Astrocyte (in vitro differentiated cells and primary cell): ENCODE measurements around the gene CLIP3.

ENCODE experiments used
- EZH2 ChIP-seq: IDR thresholded peaks from 2 replicates; pipeline ENCODE4 v1.6.1; 2012; ENCODE audit warnings: mild to moderate bottlenecking, low read length, inconsistent platforms; ENCODE audit not compliant: insufficient read depth
- TF ChIP-seq, protein P1 (sequence below): IDR thresholded peaks from 2 replicates; pipeline ENCODE4 v1.5.1; 2011; ENCODE audit warnings: low read depth, mild to moderate bottlenecking, inconsistent platforms, low read length, moderate library complexity; ENCODE audit not compliant: insufficient read depth

DNA sequence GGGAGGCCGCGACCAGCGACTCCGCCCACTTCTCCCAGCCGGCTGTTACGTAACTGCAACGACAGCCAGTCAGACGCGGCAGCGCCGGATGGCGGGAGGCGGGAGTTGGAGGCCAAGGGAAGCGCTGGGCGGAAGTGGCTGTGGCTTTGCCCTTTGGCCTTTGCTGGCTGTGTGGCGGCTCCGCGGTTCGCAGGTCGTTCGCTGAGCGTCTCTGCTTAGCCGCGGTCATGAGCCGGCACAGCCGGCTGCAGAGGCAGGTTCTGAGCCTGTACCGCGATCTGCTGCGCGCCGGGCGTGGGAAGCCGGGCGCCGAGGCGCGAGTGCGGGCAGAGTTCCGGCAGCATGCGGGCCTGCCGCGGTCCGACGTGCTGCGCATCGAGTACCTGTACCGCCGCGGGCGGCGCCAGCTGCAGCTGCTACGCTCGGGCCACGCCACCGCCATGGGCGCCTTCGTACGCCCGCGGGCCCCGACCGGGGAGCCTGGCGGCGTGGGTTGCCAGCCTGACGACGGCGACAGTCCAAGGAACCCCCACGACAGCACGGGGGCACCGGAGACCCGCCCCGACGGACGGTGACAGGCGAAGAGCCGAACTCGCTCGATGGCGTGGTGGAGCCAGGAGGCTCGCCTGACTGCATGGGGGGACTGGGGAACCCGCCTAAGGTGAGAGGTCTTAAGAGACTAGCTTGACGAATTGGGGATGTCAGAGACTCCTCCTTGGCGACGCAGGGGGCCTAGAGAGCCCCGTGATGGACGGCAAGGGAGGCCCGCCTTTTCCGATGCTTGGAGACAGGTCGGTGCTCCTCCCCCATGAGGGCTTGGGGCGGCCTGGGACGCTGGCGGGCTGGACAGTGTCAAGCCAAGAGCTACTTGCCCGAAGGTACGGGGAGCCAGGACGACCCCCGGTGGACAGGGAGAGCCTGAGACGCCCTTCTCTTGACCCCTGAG lies 37.4 kb downstream of the CLIP3 start, which contains the start of gene SDHAF1:
- TF ChIP-seq, protein P1, sequence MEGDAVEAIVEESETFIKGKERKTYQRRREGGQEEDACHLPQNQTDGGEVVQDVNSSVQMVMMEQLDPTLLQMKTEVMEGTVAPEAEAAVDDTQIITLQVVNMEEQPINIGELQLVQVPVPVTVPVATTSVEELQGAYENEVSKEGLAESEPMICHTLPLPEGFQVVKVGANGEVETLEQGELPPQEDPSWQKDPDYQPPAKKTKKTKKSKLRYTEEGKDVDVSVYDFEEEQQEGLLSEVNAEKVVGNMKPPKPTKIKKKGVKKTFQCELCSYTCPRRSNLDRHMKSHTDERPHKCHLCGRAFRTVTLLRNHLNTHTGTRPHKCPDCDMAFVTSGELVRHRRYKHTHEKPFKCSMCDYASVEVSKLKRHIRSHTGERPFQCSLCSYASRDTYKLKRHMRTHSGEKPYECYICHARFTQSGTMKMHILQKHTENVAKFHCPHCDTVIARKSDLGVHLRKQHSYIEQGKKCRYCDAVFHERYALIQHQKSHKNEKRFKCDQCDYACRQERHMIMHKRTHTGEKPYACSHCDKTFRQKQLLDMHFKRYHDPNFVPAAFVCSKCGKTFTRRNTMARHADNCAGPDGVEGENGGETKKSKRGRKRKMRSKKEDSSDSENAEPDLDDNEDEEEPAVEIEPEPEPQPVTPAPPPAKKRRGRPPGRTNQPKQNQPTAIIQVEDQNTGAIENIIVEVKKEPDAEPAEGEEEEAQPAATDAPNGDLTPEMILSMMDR, result no peak
- TF ChIP-seq EZH2, result no peak
